Measurements from ENCODE around the gene ZNF385D. TPM values are rescaled to one million over a fixed set of nuclear protein-coding genes. Genes with fewer than 3 reads are reported as not detected.

The ZNF385D gene
- total RNA-seq, 1 experiment from 2014 or later, result not detected

DNA sequence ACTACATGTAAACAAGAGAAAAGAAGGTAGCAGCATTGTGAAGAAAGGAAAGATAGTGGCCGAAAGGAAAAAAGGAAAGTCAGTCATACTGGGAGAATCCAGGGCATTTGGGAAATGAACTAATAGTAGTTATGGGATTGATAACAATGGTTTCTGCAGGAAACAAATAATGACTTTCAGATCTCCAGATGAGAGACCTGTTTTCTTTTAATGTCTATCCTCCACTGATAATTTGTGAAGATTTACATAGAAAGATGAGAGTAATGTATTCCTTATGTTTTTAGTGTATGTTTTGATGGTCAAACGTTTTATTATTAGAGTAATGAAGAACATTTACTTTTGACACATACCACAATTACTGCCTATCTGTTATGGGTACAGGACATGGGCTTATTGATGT, 15.0 kb upstream of the ZNF385D start:
- no peak overlapping the region for H3K4me3 ChIP-seq (replicated peaks in 1 of 2; ENCODE audit: low read depth in 1 of 2, low read length in 2 of 2)
- ChIA-PET POLR2A (no interaction called here), RAD21 (ENCODE audit: low non-redundant PET in 1 of 2, low total read pairs in 2 of 2, uncharacterized antibody in 2 of 2, unreplicated experiment in 2 of 2) (no interaction called here), CTCF (no interaction called here)
- intact Hi-C loops (cut with micrococcal nuclease), result no loop called here
- TF ChIP-seq POLR2A (IDR thresholded peaks at IDR 0.05; ENCODE audit: borderline replicate concordance, extremely low read depth, insufficient read depth, insufficient read length), result no peak
- TF ChIP-seq JUND (IDR thresholded peaks at IDR 0.05), result no peak
- no peak for TF ChIP-seq CBX3 (IDR thresholded peaks at IDR 0.05; ENCODE audit: low read depth)
- BruUV-seq (replicated peaks), result no TSS peak
- H3K27ac ChIP-seq (ENCODE audit: low read depth, low read length), result no peak overlapping the region
- DNase-seq (ENCODE audit: low read depth, low spot score) (no peak), ATAC-seq (no peak)
- no peak overlapping the region for H2AFZ ChIP-seq (ENCODE audit: low read depth, low read length, poor library complexity, severe bottlenecking)
- no peaks in the 10 kb centered on the region for H4K20me1 ChIP-seq (ENCODE audit: insufficient read depth)
- no peaks in the 10 kb centered on the region for H3K9me2 ChIP-seq (ENCODE audit: insufficient read depth)
- H3K4me2 ChIP-seq (ENCODE audit: low read length), result no peak overlapping the region
- H3K36me3 ChIP-seq (ENCODE audit: control insufficient read depth in 1 of 2, insufficient read depth in 2 of 2, low read length in 2 of 2), result no peaks in the 10 kb centered on the region
- H3K4me1 ChIP-seq (ENCODE audit: control insufficient read depth in 1 of 2, insufficient read depth in 2 of 2, low read length in 2 of 2), result no peaks in the 10 kb centered on the region
- no peaks in the 10 kb centered on the region for H3K27me3 ChIP-seq (ENCODE audit: insufficient read depth, low read length)
- H3K9ac ChIP-seq (ENCODE audit: low read length), result no peak overlapping the region
- H3K79me2 ChIP-seq (ENCODE audit: insufficient read depth, low read length), result no peaks in the 10 kb centered on the region
- H3K9me3 ChIP-seq (ENCODE audit: control insufficient read depth in 1 of 2, insufficient read depth in 1 of 2, low read depth in 1 of 2, low read length in 2 of 2), result peaks cover 8 to 22% of the 10 kb centered on the region in 2 experiments; a peak in 2 of 4 replicates

DNA sequence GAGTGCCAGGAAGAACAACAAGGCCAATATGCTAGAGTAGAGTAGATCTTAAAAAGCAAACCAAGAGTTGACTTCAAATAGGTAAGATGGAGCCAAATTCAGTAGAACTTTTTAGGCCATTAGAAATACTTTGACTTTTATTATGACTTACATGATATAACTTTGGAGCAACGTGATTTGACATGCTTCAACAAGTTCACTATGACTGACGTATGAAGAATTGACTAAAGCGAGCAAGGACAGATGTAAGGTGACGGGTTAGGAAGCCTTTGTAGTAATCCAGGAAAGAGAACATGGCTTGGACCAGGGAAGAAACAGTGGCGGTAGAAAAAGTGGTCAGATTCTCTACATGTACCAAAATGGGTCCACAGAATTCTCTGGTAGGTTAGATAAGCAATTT, 4.9 kb upstream of the ZNF385D start:
- no peaks in the 10 kb centered on the region for H4K20me1 ChIP-seq (ENCODE audit: insufficient read depth)
- H3K27me3 ChIP-seq (ENCODE audit: insufficient read depth, low read length), result no peaks in the 10 kb centered on the region
- ChIA-PET POLR2A (no interaction called here), RAD21 (ENCODE audit: low non-redundant PET in 1 of 2, low total read pairs in 2 of 2, uncharacterized antibody in 2 of 2, unreplicated experiment in 2 of 2) (no interaction called here), CTCF (no interaction called here)
- no peaks in the 10 kb centered on the region for H3K79me2 ChIP-seq (ENCODE audit: insufficient read depth, low read length)
- no peaks in the 10 kb centered on the region for H3K9me2 ChIP-seq (ENCODE audit: insufficient read depth)
- TF ChIP-seq SIN3A (IDR thresholded peaks at IDR 0.05; ENCODE audit: low read depth), result no peak
- TF ChIP-seq, protein P1, sequence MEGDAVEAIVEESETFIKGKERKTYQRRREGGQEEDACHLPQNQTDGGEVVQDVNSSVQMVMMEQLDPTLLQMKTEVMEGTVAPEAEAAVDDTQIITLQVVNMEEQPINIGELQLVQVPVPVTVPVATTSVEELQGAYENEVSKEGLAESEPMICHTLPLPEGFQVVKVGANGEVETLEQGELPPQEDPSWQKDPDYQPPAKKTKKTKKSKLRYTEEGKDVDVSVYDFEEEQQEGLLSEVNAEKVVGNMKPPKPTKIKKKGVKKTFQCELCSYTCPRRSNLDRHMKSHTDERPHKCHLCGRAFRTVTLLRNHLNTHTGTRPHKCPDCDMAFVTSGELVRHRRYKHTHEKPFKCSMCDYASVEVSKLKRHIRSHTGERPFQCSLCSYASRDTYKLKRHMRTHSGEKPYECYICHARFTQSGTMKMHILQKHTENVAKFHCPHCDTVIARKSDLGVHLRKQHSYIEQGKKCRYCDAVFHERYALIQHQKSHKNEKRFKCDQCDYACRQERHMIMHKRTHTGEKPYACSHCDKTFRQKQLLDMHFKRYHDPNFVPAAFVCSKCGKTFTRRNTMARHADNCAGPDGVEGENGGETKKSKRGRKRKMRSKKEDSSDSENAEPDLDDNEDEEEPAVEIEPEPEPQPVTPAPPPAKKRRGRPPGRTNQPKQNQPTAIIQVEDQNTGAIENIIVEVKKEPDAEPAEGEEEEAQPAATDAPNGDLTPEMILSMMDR (IDR thresholded peaks at IDR 0.05 in 2 of 3, conservative IDR thresholded peaks at IDR 0.05 in 1 of 3; ENCODE audit: borderline replicate concordance in 1 of 3, insufficient read depth in 1 of 3, low read depth in 2 of 3, low read length in 2 of 3), result no peak
- TF ChIP-seq ZFX (IDR thresholded peaks at IDR 0.05), result no peak
- no peak for TF ChIP-seq EGR1 (IDR thresholded peaks at IDR 0.05; ENCODE audit: low read depth)
- no TSS peak for BruUV-seq (replicated peaks)
- peaks cover 22 to 27% of the 10 kb centered on the region in 2 experiments; a peak in 3 of 4 replicates for H3K9me3 ChIP-seq (ENCODE audit: control insufficient read depth in 1 of 2, insufficient read depth in 1 of 2, low read depth in 1 of 2, low read length in 2 of 2)
- no peak overlapping the region for H3K9ac ChIP-seq (ENCODE audit: low read length)
- intact Hi-C loops (cut with micrococcal nuclease), result no loop called here
- H2AFZ ChIP-seq (ENCODE audit: low read depth, low read length, poor library complexity, severe bottlenecking), result no peak overlapping the region
- H3K36me3 ChIP-seq (ENCODE audit: control insufficient read depth in 1 of 2, insufficient read depth in 2 of 2, low read length in 2 of 2), result no peaks in the 10 kb centered on the region; a peak in 1 of 4 replicates
- no peak overlapping the region for H3K27ac ChIP-seq (ENCODE audit: low read depth, low read length)
- H3K4me1 ChIP-seq (ENCODE audit: control insufficient read depth in 1 of 2, insufficient read depth in 2 of 2, low read length in 2 of 2), result no peaks in the 10 kb centered on the region
- DNase-seq (ENCODE audit: low read depth, low spot score), result no peak
- no peak overlapping the region for H3K4me2 ChIP-seq (ENCODE audit: low read length)
- ATAC-seq, result no peak
- no peak overlapping the region for H3K4me3 ChIP-seq (replicated peaks in 1 of 2; ENCODE audit: low read depth in 1 of 2, low read length in 2 of 2)

Measured in HCT116 (cell line).